T-helper 2 cell (primary cell): Measurements from ENCODE around the gene SRGAP2.
"Not testable (repeated sequence)": the region's sequence is repeated elsewhere in the genome, so short reads cannot be mapped to it uniquely, and the experiment has no call there.

ENCODE experiments used
- DNase-seq, 5 experiments: peaks; one replicate each; pipeline versions ENCODE4 v3.0.0 to v3.0.0-alpha.2; 2012 to 2022

SRGAP2 gene

GRCh38 chr1:206210802-206211201, 7.5 kb downstream of the SRGAP2 start:
- DNase-seq: not testable (repeated sequence)

GRCh38 chr1:206215600-206216392, 12.5 kb downstream of the SRGAP2 start:
- not testable (repeated sequence) for DNase-seq

- not testable (repeated sequence) for DNase-seq
Observed at GRCh38 chr1:206218285-206218684, 14.9 kb downstream of the SRGAP2 start.

- not testable (repeated sequence) for DNase-seq
Observed at GRCh38 chr1:206218765-206219164, 15.4 kb downstream of the SRGAP2 start.

- not testable (repeated sequence) for DNase-seq
Observed at GRCh38 chr1:206219514-206220331, 16.4 kb downstream of the SRGAP2 start.

- DNase-seq: not testable (repeated sequence)
Observed at GRCh38 chr1:206220332-206221000, 17.1 kb downstream of the SRGAP2 start.

GRCh38 chr1:206221585-206221984, 18.2 kb downstream of the SRGAP2 start:
- DNase-seq: not testable (repeated sequence)

GRCh38 chr1:206224190-206224776, 20.9 kb downstream of the SRGAP2 start:
- not testable (repeated sequence) for DNase-seq

GRCh38 chr1:206225386-206225785, 22.0 kb downstream of the SRGAP2 start:
- DNase-seq: not testable (repeated sequence)

GRCh38 chr1:206226886-206227285, 23.5 kb downstream of the SRGAP2 start:
- not testable (repeated sequence) for DNase-seq

- not testable (repeated sequence) for DNase-seq
Observed at GRCh38 chr1:206229286-206229685, 25.9 kb downstream of the SRGAP2 start.

GRCh38 chr1:206231989-206232388, 28.6 kb downstream of the SRGAP2 start:
- not testable (repeated sequence) for DNase-seq

- DNase-seq: not testable (repeated sequence)
Observed at GRCh38 chr1:206232970-206233645, 29.8 kb downstream of the SRGAP2 start.

GRCh38 chr1:206234189-206234916, 31.0 kb downstream of the SRGAP2 start:
- not testable (repeated sequence) for DNase-seq

- DNase-seq: not testable (repeated sequence)
Observed at GRCh38 chr1:206235190-206235589, 31.8 kb downstream of the SRGAP2 start.

GRCh38 chr1:206240288-206240687, 36.9 kb downstream of the SRGAP2 start:
- peak in 1 of 5 experiments; percentile 18 for DNase-seq

- DNase-seq: peak in 1 of 5 experiments; percentile 67
Observed at GRCh38 chr1:206243335-206243734, 40.0 kb downstream of the SRGAP2 start.

GRCh38 chr1:206245479-206245878, 42.1 kb downstream of the SRGAP2 start:
- not testable (repeated sequence) for DNase-seq

- DNase-seq: not testable (repeated sequence)
Observed at GRCh38 chr1:206246129-206246886, 43.0 kb downstream of the SRGAP2 start.

- DNase-seq: not testable (repeated sequence)
Observed at GRCh38 chr1:206250953-206251681, 47.8 kb downstream of the SRGAP2 start.
